ENCODE results near the gene EPHB6.

The EPHB6 gene

DNA sequence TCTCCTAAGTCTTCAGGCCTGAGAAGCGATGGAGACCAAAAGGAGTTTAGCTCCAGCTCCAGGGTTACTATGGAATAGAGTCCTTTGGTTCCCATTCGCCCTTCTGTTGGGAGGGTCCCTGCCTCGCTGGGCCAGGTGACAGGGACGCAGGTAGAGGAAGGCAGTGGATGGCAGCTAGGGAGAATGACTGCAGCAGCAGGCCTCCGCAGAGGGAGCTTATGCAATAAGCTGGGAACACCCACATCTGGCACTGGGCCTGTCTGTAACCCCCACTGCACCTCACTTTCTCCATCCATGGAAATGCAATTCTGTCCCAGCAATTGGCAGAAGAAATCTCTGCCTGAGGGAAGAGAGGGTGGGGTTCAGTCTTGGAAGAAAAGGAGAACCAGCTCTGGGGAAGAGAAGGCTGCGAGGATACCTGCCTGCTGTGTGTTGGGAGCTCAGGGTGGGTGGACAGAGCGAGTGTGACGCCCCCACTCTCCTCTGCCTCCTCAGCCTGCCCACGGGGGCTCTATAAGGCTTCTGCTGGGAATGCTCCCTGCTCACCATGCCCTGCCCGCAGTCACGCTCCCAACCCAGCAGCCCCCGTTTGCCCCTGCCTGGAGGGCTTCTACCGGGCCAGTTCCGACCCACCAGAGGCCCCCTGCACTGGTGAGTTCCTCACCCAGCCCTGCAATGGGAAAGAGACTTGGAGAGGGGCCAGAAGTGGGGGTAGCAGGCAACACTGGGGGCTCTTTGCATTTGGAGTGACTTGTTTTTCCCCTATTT, 10.3 kb downstream of the EPHB6 start:
- no peak for DNase-seq (ENCODE audit: low read depth)

DNA sequence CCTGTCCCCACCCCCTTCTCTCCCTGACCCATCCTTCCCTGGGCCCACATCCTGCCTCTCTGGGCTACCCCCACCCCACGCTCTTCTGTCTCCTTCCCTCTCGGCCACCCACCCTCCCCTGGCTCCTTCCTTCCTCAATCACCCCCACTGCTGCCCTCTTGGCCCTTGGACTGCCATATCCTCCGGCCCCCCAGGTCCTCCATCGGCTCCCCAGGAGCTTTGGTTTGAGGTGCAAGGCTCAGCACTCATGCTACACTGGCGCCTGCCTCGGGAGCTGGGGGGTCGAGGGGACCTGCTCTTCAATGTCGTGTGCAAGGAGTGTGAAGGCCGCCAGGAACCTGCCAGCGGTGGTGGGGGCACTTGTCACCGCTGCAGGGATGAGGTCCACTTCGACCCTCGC, 10.9 kb downstream of the EPHB6 start:
- DNase-seq (ENCODE audit: low read depth): no peak

DNA sequence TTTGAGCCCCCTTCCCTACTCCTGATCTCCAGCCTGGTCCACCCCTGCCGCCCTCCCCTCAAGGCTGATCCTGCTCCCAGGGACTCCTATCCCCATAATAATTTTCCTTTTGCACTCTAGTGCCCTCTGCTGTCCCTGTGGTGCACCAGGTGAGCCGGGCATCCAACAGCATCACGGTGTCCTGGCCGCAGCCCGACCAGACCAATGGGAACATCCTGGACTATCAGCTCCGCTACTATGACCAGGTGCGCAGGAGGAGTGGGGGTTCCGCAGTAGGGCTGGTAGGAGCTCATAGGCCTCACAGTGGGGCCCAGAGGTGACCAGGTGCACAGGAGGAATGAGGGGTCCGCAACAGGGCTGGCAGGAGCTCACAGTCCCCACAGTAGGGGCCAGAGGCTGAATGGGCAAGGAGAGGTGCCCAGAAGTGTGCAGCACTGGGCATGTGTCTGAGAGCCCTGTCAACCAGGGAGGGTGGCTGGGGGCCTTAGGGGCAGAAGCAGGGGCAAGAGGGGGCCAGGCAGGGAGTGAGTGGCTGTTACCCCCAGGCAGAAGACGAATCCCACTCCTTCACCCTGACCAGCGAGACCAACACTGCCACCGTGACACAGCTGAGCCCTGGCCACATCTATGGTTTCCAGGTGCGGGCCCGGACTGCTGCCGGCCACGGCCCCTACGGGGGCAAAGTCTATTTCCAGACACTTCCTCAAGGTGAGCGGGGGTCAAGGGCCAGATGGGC, 11.7 kb downstream of the EPHB6 start:
- DNase-seq (ENCODE audit: low read depth): no peak

DNA sequence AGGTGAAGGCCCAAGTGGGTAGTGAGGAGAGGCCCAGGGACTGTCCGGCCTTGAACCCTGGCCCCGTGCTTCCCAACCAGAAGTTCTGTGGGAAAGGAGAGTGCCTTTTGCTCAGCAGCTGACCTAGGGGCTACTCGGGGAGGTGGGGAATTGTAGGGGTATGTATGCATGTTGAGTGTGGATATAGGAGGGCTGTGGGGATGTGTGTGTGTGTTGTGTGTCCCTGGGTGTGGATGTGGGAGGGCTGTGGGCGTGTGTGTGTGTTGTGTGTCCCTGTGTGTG, 12.2 kb downstream of the EPHB6 start:
- no peak for DNase-seq (ENCODE audit: low read depth)

DNA sequence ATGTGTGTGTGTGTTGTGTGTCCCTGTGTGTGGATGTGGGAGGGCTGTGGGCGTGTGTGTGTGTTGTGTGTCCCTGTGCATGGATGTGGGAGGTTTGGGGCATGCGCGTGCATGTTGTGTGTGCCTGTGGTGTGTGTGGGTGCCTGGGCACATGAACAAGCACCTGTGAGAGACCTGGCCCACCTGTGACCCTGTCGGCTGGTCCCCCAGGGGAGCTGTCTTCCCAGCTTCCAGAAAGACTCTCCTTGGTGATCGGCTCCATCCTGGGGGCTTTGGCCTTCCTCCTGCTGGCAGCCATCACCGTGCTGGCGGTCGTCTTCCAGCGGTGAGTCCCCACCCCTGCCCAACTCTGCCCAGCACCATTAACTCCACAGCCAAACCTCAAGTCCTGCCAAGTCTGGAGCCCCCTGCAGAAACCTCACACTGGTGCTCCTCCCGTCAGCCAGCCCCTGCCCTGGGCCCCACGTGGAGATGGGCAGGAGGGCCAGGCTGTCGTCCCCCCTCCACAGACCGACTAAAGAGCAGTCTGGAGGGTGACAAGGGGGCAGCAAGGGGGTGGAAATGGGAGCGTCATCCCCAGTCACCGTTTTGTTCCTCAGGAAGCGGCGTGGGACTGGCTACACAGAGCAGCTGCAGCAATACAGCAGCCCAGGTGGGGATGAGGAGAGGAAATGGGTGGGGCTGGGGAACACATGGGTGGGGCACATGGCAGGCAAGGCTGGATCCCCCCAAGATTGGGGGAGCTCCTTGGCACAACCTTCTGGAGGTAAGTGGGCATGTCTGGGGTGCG, 12.7 kb downstream of the EPHB6 start:
- DNase-seq (ENCODE audit: low read depth): no peak

DNA sequence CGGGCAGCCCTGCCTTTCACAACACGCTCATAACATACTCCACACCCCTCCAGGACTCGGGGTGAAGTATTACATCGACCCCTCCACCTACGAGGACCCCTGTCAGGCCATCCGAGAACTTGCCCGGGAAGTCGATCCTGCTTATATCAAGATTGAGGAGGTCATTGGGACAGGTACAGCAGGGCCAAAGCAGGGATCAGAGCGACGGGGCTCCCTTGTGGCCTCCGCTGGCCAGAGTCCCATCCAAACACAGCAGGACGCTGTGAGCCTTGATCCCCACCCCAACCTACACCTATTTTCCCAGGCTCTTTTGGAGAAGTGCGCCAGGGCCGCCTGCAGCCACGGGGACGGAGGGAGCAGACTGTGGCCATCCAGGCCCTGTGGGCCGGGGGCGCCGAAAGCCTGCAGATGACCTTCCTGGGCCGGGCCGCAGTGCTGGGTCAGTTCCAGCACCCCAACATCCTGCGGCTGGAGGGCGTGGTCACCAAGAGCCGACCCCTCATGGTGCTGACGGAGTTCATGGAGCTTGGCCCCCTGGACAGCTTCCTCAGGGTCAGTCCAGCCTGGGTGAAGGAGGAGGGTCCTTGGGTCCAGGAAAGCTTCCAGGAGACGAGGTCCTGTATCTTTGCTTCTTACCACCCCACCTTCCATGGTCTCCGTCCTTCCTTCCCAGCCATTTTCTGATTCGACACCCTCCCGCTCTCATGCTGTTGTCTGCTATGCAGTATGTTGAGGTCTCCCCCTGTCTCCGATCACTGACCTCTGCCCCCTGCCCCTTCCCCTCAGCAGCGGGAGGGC, 13.5 kb downstream of the EPHB6 start:
- no peak for DNase-seq (ENCODE audit: low read depth)

DNA sequence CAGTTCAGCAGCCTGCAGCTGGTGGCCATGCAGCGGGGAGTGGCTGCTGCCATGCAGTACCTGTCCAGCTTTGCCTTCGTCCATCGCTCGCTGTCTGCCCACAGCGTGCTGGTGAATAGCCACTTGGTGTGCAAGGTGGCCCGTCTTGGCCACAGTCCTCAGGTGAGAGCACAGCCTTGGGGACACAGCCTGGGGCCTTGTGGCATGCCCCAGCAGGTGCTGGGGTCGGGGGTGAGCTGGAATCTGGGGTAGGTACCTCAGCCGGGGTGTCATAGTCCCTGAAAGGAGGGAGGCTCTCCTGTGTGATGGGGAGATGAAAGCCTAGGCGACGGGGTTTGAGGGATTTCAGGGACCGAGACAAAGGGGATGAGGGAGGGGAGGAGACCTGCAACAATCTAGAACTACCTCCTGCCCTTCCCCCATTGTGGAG, 14.1 kb downstream of the EPHB6 start:
- no peak for DNase-seq (ENCODE audit: low read depth)

DNA sequence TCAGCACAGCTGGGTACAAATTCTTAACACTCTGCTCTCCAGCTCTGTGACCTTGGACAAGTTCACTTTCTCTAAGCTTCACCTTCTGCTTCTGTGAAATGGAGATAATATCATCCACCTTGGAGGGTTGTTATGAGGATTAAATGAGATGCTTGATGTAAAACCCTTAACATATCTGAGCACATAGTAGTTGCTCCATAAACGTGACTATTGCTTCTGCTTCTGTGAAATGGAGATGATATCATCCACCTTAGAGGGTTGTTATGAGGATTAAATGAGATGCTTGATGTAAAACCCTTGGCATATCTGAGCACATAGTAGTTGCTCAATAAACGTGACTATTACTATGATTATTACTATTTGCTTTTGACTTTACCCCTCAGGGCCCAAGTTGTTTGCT, 14.6 kb downstream of the EPHB6 start:
- DNase-seq (ENCODE audit: low read depth): no peak

DNA sequence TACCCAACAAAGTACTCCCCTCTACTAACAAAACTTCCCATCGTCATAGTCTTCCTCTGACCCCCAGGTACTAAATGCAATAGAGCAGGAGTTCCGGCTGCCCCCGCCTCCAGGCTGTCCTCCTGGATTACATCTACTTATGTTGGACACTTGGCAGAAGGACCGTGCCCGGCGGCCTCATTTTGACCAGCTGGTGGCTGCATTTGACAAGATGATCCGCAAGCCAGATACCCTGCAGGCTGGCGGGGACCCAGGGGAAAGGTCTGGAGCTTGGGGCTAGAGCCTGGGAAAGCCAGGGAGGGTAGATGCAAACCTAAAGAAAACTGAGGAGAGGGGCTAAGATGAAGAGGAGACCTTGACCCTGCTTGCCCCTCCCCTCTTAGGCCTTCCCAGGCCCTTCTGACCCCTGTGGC, 15.3 kb downstream of the EPHB6 start:
- DNase-seq (ENCODE audit: low read depth): no peak

DNA sequence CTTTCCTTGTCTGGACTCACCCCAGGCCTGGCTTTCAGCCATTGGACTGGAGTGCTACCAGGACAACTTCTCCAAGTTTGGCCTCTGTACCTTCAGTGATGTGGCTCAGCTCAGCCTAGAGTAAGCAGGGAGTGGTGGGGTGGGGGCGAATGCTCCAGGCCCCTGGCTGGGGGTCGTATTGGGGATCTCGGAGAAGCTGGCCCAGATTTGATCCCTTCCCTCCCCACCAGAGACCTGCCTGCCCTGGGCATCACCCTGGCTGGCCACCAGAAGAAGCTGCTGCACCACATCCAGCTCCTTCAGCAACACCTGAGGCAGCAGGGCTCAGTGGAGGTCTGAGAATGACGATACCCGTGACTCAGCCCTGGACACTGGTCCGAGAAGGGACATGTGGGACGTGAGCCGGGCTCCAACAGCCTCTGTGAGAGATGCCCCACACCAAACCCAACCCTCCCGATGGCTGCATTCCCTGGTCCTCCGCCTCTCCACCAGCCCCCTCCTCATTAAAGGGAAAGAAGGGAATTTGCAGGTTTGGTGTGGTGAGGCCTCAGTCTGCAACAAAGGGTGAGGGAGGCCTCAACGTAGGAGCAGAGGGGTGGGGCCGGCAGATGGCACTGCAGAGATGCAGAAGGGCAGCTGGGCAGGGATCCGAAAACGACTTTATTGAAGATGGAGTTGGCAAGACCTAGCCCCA, 15.8 kb downstream of the EPHB6 start:
- DNase-seq (ENCODE audit: low read depth): no peak

DNA sequence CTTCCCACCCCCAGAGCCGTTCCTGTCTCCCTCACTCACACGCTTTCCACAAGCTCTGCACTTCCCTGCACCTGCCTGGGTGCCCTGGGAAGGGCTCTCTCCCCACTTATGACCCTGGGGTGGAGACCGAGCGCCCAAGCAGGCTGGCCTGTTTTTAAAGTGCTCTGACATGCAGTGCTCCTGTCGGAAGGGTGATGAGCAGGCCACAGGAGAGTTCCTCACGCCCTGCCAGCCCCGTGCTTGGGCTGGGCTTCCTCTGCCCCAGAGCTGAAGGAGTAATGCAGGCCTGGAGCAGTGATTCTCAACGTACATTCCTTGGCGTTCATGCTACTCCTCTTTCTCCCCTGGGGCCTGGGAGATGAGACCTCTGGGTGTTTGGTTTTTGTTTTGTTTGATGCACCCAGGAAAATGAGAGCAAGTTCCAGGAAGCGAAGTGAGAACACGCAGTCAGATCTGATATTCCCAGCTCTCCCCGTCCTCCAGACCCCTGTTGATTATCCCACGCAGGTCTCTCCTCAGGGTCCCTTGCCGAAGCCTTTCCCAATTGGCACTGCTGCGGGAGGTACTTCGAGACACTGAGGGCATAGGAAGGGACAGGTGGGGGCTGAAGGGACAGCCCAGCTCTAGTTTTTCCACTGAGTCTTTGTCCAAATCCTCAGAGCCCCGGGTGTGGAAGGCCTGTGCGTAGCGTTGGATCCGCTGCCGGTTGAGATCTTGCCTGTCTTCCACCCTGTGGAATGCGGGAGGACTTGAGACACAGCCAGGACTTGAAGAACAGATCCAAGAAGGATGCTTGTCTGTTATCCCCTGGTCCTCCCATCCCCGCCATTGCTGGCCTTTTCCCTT, 16.6 kb downstream of the EPHB6 start:
- DNase-seq (ENCODE audit: low read depth): no peak

DNA sequence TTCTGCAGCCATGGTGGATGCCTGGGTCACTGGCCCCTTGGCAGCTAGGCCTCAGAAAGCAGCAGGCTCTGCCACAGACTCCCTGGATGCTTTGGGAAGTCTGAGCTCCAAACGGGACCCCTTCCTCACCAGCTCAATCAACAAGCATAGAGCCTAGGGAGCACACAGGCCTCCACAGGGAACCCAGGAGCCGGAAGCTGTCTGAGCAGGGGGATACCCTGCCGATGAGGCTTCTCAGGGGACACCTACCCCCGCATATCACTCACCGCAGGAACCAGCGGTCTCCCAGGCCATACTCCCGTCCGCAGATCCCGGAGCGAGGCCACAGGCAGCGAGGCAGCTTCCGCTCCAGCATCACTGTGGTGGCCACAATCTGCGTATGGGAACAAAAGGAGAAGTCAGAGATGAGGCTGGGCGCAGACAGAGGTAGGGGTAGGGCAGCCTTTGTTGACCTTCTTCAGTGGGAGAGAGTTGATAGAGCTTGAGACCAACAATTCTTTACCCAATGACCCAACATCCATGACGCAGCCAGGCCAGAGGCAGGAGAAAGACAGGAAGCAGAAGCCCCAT, 17.3 kb downstream of the EPHB6 start:
- no peak for DNase-seq (ENCODE audit: low read depth)

DNA sequence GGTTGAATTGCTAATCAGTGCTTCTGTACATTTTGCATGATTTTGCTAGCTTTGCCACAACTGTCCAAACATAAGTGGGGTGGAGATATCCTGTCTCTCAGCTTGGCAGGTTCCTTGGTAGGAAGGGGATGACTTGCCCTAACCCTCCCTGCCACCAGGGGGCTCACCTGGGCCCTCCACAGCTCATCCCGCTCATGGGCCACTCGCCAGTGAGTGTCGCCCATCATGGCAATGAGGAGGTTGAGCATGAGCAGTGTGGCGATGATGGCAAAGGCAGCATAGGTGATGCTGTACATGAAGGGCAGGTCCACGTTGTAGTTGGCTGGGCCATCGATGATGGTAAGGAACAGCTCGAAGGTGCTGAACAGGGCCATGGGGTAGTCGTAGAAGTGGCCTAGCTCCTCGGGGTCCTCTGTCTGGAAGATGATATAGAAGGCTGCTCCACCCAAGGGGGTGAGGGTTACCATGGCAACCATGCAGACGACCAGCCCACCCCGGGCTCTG, 18.5 kb downstream of the EPHB6 start:
- DNase-seq (ENCODE audit: low read depth): no peak

DNA sequence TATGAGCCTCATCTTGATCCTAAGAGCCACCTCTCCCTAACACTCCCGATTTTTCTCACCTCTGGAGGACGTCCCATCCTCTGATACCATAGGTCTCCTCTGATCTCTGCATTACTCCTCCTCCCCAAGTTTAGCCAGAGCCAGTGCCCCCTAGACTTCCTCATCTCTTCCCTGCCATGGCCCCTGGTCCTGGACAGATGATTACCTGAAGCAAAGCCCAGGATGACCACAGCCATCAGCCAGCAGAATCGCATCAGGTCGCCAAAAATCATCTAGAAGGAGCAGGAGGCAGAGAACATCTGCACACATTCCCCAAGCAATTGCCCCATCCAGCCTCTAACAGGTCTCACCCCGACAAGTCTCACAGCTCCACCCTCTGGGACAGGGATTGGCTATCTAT, 19.0 kb downstream of the EPHB6 start:
- DNase-seq (ENCODE audit: low read depth): no peak

DNA sequence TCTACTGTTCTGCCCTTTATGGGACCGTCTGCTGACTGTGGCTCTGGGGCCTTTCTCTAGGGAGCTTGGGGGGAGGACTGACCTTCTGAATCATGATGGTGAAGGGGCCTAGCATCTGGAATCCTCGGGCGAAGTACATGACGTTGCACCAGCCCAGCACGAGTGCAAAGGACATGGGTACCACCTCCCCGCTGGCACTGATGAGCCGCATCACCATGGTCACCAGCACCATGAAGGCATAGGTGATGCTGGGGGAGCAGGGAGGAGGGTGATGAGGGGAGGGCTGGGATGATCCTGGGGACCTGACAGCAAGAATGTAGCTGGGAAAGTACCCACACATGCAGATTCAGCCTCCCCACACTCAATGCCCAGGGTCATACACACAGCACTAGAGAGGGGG, 19.5 kb downstream of the EPHB6 start:
- DNase-seq (ENCODE audit: low read depth): no peak

DNA sequence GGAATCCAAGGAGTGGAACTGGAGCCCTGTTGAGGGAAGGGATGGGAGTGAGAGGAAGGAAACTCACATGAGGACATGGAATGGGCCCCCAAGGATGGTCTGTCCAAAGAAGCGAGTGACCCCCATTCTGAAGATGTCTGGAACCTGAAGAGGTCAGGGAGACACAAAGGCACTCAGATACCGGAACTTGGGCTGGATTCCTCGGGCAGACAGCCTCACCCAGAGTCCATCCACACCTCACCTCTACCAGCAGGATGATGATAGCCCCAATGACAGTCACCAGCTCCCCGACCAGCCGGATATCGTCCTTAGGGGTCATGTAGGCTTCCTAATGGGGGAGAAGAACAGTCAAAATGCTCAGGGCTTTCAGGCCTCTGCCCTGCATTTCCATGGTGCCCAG, 20.0 kb downstream of the EPHB6 start:
- DNase-seq (ENCODE audit: low read depth): no peak

DNA sequence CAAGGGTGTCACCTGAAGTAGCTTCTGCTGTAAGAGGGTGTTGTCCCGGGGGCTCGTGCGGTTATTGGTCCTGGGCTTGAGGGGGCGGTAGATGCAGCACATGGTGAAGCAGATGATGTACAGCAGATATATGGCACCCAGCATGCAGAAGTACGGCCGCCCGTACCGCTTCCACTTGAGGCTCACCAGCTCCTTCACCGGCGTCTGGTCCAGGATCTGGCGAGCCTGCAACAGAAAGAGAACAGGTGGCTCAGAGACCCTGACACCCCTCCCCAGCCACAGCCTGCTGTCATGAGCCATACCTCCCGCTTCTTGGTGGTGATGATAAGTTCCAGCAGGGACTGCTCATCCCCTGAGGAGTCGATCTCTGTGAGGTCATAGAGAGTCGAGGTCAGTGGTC, 20.6 kb downstream of the EPHB6 start:
- no peak for DNase-seq (ENCODE audit: low read depth)

DNA sequence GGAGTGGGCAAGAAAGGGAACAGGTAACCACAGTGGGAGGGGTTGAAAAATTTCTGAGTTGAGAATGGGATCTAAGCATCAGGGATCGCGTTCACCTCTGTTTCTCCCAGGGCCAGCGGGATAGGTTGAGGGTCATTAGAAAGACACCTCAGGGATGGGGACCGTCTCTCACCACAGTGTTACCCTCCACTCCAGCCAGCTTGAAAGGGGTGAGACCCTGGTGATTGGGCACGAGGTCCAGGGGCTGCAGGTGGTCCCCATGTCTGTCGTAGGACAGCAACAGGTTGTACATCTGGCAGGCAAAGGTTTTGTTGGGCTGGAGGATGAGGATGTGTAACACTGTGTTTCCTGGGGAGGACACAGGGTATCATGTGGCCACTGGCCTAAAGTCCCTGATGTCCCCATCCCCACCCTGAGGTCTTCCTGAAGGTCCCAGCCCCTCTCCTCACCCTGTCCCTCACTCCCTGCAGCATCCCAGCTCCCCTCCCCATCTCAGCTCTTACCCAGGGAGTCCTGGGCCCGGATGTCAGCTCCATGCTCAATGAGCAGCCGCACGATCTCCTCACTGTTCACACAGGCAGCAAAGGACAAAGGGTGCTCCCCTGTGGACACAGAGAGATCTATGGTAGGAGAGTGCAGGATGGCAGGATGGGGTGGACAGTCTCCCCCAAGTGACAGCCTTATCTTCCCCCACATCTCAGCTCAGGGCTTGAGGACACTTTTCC, 21.5 kb downstream of the EPHB6 start:
- no peak for DNase-seq (ENCODE audit: low read depth)
